Stimulated activated naive CD4-positive, alpha-beta T cell treated with Interleukin-2 at 50 U/mL for 16 hours (primary cell): ENCODE data around the gene SLC44A3.

Source experiments
- DNase-seq: peaks from one replicate; lab custom pipeline; 2025; lab: John Stamatoyannopoulos, UW

Gene SLC44A3

GRCh38 chr1:94907136-94907535, 87.0 kb downstream of the SLC44A3 start:
- no peak for DNase-seq

GRCh38 chr1:94908190-94908589, 88.0 kb downstream of the SLC44A3 start:
- DNase-seq: no peak

GRCh38 chr1:94908965-94909364, 88.8 kb downstream of the SLC44A3 start:
- no peak for DNase-seq

GRCh38 chr1:94909486-94909885, 89.3 kb downstream of the SLC44A3 start:
- no peak for DNase-seq

DNA sequence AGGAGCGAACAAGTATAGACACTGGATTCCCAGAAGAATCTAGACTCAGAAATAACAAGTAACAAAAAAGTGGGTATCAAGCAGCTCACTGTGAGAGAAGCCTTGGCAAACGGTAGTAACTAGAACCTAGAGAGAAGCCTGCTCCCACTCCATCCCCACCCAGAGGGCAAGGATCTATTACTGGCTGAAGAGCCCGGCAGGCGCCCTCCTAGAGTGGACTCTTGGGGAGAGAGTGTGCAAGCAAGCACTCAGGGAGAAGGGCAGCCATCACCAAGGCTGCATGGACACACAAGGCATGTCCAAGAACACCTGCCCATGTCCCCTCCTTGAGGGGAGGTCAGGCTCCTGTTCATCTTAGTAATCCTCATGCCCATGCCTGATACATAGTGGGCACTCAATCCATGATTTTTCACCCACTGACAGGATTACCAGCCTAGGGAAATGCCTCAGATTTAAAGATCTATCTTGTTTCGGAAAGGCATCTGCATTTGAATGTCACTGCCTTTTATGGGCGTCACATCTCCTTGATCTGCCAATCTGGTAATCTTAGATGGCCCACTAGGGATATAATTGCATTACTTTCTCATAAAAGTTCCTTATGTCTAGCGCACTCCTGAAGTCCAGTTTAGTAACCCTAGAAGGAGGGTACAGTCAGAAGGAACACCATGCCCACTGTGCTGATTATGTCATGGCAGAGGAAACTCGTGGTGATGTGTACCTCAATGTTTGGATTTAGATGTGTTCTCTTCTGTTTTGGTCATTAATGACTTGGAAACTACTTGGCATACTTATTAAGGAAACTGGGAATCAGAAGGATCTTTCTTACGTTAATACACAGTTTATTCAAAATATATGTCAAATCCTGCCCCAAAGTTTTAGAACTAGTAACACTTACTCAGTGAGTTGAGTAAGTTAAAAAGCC, 92.4 kb downstream of the SLC44A3 start:
- DNase-seq: no peak

DNA sequence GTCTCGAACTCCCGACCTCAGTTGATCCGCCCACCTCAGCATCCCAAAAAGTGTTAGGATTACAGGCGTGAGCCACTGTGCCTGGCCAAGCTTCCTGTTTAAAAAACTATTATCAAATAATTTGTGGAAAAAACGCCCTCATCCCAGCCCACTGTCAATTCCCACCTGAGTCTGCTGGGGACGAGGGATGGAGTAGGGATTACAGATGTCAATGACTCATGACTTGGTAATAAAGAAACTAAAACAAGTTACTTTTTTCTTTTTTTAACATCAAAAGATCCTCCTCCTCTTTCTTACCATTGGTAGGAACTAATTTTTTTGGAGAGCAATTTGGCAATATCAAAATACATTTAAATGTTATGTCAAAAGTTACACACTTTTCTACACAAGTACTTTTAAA, 97.1 kb downstream of the SLC44A3 start:
- no peak for DNase-seq

GRCh38 chr1:94919241-94920030, 99.3 kb downstream of the SLC44A3 start:
- no peak for DNase-seq

- DNase-seq: no peak
These were observed 99.9 kb downstream of the SLC44A3 start for GRCh38 chr1:94920061-94920460.

GRCh38 chr1:94921977-94922376, 101.8 kb downstream of the SLC44A3 start:
- no peak for DNase-seq

DNA sequence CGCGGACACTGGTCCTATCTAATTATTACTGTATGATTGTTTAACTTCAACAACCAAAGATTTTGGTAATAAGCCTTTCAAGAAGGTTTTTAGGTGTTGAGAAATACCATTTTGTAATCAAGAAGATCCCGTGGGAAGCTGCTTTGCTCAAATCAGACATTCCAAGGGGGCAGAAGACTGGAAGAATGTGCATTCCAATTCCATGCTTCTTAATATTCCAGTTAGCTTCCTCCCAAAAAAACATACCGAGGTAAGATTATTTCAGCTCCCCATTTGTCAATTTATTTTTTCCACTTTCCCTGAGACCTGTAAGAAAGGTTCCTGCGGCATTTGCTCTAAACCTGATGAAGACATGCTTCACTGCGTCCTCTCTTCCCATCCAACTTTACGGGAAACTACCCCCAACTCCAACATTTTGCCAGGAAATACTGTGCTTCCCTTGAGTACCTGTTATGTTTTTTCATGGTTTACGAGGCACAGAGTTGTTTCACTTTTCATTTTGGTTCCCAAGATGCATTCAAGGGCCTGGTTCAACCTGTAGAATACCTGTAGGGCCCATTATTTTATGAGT, 102.7 kb downstream of the SLC44A3 start:
- DNase-seq: no peak

- no peak for DNase-seq
These were observed 104.8 kb downstream of the SLC44A3 start for GRCh38 chr1:94925004-94925403.

- DNase-seq: no peak
These were observed 105.5 kb downstream of the SLC44A3 start for GRCh38 chr1:94925561-94926125.

- DNase-seq: no peak
These were observed 106.2 kb downstream of the SLC44A3 start for GRCh38 chr1:94926126-94926914.

GRCh38 chr1:94926915-94927404, 106.8 kb downstream of the SLC44A3 start, which contains the start of gene CNN3:
Gene CNN3 (minus strand): TSS chr1:94927110. CDS start chr1:94926894, 216 bp downstream.
- peak; percentile 54 for DNase-seq

- DNase-seq: no peak
These were observed 107.4 kb downstream of the SLC44A3 start for GRCh38 chr1:94927405-94928175.

DNA sequence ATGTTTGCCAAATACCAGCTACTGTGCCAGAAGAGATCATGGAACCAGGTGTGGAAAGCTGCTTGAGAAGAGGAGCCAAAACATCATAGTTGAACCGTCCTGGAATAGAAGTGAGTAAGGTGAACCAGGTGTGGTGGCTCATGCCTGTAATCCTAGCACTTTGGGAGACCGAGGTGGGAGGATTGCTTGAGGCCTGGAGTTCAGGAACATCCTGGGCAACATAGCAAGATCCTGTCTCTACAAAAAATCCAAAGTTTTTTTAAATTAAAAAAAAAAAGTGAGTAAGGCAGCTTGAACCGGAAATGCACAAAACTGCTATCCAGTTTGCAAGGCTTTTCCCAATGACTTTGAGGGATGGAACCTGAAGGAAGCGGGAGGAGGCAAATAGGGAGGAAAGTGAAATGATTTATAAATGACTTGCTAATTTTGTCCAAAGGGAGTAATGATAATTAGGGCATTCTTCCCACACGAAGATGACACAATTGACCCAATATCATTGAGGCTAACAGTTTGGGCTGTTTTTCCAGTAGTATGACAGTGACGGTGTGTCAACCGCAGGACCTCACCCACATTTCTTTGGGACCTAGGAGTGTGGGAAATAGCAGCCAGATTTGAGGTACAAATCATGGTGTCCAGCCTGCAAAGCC, 108.3 kb downstream of the SLC44A3 start:
- DNase-seq: no peak

DNA sequence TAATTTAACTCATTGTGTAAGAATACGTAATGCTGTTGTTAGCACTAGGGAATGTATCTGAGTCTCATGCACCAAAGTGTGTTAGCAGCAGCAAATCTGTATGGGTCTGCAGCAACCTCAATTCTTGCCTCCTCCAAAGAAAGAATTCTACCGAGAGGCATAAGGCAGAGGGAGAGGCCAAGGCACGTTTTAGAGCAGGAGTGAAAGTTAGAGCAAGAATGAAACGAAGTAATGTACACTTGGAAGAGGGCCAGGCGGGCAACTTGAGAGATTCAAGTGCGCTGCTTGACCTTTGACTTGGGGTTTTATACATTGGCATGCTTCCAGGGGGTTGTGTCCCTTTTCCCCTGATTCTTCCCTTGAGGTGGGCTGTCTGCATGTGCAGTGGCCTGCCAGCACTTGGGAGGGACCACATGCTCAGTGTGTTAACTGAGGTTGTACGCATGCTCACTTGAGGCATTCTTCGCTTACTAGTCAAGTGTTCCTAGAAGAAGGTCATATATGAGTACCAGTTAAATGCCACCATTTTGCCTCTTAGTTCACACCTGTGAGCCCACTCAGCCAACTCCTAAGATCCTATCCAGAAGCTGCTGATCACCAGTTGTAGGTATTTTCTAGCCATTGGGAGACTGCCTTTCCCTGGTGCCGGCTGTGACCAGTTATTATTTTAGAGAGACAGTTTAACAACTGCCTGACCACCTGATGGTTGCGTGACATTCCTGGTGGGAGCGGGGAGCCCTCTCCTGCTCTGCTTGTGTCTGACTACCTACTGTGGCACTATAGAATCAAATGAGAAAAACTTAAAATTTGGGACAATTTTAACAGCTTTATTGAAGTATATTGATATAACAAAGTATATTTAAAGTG, 109.4 kb downstream of the SLC44A3 start:
- DNase-seq: no peak

DNA sequence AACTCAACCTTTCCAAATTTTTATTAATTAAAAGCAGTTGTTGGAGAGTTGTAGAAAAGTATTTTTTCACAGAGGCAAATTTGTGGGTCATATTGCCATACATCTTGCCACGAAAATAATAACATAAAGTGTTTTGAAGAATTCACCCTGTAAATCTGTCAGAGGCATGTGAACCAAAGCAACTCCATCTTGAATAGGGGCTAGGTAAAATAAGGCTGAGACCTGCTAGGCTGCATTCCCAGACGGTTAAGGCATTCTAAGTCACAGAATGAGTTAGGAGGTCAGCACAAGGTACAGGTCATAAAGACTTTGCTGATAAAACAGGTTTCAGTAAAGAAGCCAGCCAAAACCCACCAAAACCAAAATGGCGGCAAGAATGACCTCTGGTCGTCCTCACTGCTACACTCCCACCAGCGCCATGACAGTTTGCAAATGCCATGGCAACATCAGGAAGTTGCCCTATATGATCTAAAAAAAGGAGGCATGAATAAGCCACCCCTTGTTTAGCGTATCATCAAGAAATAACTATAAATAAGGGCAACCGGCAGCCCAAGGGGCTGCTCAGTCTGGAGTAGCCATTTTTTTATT, 111.2 kb downstream of the SLC44A3 start:
- DNase-seq: no peak

GRCh38 chr1:94934551-94934950, 114.4 kb downstream of the SLC44A3 start:
- DNase-seq: no peak
